CD4-positive, alpha-beta T cell treated with Interleukin-15 for 1 hour (primary cell): ENCODE measurements around the gene MYO1E.
"Not testable (repeated sequence)": the region's sequence is repeated elsewhere in the genome, so short reads cannot be mapped to it uniquely, and the experiment has no call there.

Experiments
- DNase-seq: peaks from one replicate; pipeline ENCODE4 v3.0.0-alpha.2; 2020

Gene MYO1E

DNA sequence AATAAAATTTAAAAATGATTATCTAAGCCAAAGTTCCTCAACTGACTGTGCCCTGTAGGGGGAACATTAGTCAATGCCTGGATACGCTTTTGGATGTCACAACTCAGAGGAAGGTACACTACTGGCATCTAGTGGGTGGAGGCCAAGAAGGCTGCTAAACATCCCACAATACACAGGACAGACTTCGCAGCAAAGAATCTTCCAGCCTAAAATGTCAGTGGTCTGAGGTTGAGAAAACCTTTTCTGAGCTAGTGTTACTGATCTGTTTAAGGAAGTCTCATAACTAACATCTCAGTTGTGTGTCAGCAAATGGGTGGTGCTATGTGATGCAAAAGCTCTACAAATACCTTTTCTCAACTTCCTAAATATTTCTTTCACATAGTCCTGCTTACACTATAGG is 186.9 kb downstream of the MYO1E start:
- DNase-seq: peak; percentile 27

DNA sequence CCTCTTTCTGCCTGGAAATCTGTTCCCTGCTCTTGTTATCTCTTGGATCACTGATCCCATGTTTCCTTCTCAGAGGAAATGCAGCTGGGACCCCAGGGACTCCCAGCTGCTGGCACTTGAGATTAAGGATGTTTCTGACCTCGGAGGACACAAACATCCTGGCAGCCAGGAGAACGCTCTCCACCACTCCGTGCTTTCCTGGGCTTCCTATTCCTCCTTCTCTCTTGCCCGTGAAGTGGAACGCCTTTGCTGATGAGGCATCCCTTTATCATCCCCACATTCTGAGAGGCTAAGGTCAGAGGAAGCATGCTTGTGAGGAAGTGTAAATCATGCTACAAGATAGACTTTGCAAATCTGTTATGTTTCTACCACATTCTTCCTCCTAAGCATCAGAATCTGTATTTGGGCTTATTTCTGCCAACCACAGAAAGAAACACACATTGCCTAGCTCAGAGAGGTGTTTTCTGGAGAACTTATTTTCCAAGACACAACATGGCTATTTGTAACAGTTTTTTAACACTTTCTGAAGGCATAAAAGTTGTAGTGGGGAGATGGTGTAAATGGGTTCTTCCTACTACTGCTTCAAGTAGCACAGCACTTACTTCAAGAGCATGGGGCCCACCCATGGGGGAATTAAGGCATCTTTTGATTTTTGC is 191.6 kb downstream of the MYO1E start:
- no peak for DNase-seq

DNA sequence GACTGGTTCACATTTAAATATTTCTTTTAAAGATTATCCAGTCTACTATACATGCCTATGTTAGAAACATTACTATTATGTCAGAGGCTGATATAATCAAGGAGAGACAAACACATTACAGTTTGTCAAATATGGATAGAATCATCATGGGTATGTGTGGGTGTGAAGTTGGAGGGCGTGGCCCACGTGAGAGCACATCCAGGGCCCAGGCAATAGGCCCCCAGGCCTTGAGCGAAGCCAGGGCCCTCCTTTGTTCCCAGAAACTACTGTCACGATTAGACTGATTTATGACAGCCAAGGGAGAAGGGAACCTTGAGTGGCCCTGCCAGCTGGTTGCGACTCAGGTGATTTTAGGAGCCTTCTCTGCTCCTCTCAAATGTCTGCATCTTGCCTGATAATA is 193.0 kb downstream of the MYO1E start:
- DNase-seq: no peak

DNA sequence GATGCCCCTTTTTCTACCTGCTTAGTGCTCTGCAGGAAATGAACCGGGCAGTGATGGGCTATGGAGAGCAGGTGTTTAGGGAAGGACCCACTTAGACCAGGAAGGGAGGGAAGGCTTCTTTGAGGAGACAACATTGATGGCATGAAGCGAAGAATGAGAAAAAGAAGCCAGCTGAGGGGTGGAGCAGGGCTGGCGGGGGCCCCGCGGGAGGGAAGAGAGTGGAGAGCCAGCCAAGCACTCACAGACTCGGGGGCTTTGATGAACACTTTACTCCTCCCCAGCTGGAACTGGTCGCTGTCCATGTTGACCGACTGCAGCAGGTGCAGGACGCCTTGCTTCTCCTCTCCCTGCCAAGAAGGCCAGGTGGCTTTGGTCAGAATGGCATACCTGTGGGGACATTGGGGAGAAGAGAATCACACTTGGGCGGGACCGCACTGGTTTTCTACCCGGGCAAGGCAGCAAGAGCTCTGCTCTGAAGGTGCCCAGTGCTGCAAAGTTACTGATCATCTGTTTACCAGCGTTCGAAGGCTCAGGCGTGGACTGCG is 194.4 kb downstream of the MYO1E start:
- DNase-seq: no peak

DNA sequence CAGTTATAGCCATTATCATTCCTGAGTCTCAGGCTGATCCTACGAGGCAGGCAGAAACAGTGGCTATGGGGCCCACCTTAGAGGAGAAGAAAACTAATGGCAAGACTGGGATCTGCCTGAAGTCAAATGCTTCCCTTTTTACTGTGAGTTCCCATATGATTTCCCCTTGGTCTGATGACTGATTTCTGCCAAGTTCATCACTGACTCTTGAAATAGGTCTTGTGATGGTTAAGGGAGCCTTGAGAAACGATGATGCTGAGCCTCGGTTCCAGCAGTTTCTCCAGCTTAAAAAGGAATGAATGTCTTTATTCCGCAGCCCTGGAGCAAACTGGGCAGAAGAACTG is 195.4 kb downstream of the MYO1E start:
- no peak for DNase-seq

DNA sequence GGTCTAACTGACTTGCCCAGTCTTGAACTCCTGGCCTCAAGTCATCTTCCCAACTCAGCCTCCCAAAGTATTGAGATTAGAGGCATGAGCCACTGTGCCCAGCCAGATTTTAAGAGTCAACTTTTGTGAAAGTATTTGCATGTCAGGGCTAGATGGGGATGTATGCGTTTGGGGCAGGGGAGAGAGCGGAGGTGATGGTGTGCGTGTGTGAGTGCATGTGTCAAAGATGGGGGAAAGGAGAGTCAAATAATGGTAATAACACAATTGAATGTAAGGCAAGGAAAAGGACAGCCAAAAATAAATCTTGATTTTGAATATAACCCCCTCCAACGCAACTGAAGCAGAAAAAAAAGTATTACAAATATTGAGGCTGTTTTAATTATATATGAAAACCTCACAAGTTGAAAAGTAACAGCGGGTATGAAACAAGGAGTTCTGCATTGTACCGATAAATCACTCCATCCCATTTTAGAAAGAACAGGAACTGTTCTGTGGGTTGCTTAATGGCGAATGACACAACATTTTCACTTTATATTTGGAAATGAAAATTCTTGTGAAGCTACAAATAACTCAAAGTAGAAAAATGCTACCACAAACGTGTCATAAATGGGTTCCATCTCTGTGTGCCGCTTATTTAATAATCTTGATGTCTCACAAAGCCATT is 195.9 kb downstream of the MYO1E start:
- no peak for DNase-seq

DNA sequence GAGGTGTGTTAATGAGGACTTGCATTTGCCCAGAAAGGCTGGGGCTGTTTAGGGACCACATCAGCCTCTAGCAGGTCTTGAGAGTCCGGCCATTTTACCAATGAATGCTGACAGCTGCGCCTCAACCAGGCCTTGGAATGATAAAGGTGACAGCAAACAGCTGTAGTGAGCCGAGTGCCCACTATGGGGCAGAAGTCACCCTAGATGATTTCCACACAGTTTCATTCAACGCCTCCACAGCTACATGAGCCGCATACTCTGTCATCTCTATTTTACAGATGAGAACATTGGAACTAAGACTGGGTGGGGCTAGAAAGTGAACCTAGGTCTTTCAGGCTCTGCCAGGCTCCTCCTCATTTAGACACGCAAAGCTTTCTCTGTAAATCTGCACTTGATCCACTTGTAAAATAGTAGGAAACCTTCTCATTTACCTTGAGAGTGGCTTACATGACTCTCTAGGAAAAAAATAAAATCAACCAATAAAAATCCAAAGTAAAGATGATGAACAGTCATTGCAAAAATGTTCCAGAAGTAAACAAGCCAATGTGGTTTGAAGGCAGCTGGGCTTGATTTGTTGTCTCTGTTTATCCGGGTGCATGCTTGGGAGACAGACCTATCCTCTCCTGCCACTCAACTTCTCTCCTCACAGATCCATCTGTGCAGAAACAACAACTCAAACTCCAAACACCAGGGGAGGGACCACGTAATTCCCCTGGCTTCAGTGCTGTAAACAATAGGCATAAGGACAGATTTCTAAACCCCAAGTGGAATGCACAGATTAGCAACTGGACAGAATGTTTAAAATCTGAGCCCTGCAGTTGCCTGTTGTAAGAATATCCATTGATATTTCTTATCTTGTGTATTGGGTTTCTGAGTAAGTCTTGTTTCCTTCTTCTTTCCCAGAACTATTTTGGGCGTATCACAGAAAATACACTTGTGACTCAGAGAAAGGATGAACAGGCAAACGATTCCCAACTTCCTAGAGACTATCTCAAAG is 197.5 kb downstream of the MYO1E start:
- peak; percentile 41 for DNase-seq

DNA sequence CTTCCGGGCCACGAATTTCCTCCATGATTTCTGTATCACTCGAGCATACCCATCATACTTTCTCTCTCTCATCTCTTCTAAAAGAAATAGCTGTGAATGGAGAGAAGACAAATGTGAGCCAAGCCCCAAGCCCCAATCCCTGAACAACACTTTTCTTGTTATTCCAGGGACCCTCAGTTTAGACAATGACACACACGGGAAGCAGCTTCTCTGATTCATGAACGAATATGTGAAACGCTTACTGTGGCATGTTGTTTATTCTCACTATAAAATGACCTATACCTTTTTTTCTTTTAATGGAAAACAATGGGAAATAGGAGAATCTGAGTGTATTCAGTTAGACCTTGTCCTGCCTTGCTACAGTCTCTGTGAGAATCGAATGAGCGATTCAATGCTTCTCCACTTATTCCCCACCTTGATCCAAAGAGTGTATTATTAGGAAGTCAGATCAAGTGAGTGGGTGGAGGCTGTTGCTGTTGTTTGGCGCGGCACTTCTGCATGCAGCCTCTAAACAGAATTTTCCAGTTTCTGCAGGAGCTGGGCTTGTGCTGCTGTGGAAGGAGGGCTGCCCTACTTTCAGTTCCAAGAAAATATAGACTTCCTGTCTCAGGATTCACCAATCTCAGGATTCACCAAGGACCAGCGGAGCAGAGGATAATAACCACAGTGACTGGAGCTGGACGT is 198.4 kb downstream of the MYO1E start:
- DNase-seq: no peak

DNA sequence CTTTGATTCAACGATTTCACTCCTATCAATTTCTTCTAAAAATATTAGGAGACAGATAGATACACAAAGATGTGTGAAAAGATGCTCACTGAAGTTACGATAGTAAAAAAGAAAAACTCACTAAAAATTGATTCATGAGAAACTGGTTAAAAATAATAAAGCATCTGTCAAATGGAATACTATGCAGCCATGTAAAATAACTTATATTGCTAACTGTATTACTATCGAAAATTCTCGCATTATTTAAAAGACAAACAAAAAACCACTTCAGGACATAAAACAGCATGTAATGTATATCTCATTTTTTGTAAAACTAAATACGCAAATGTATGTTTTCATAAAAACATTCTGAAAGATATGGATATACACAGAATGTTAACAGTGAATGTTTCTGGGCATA is 199.5 kb downstream of the MYO1E start:
- DNase-seq: no peak

DNA sequence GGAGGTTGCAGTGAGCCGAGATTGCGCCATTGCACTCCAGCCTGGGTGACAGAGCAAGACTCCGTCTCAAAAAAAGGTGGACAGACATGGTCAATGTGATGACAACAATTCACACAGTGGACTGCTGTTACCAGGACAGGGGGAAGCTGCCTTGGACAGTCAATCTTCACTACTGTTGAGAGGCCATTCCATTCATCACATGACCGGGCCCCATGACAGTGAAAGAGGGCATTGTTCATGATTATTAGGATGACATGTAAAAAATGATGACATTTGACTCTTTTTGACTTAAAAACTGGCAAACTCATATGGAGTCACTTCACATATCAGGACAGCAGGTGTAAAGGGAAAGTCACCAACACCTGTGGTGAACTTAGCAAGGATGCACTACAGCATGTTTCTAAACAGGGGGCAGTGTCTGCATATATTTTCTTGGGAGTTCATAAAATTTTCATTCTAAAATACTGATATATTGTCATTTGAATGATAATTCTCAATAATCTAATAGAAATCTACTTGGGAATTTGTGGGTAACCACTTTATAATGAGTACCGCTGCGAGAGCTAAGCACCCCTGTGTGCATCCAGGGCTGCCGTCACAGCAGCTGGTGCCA is 200.3 kb downstream of the MYO1E start:
- DNase-seq: no peak

DNA sequence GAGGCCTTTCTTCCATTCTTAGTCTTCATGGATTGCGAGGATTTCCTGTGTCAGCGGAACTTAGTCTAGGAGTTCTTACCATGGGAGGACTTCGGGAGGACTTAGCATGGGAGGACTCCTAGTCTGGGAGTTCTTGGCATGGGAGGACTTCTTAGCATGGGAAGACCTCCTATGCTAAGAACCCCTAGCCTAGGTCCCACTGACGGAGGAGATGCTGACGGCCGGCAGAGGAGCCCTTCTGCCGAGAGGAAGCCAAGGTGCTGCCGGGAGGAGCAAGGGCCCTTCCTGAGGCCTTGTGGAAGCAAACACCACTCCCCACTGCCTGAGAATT is 201.6 kb downstream of the MYO1E start:
- no peak for DNase-seq

DNA sequence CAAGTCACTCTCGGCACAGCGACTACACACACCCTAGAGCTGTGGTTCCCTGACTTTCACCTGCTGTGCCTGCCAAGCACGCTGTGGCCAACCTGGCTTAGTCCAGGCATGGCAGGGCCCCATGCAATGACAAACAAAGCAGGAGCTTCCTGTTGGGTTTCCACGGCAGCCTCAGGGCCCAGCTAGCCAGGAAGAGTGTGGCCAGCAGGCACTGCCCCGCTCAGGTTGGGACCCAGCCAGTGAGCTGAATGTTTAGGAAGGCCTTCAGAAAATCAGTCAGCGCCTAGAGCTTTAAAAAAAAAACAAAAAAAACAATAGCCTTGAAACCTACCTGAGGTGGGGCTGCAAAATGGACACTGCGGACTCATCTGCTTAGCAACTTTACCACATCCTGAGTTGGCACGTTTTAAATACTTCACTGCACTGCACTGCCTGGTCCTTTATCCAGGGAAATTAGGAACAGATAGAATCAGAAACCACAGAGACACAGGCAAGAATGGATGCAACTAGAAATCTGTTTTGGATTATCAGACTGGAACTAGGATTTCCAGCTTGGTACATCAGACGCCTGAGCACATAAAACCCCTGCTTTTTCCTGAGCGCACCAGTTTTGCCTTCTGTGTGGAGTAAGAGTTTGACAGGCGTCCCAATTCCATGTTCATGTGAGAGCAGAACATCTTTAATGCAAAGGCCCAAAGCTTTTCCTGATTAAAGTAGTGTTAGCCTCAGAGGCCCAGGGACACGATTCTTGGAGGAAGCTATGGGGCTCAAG is 202.2 kb downstream of the MYO1E start:
- DNase-seq: no peak

DNA sequence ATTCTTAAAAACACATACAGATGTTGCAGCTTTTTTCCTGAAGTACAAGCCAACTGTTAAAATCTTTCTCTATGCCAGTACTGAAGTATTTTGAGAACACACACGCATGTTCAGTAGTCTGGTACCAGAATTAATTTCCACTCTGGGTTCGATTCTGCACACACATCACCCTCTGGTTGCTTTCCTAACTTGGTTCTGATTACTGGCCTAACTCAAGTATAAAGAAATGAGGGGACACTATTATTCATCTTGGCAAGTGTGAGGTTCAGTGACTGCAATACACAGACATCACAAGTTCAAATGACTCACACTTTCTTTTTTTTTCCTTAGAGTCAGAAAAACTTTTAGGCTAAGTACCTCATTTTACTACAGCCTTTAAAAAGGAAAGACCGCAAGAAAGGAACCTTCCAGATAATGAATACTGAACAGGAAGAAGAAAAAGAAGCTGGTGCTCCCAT is 203.4 kb downstream of the MYO1E start:
- no peak for DNase-seq

DNA sequence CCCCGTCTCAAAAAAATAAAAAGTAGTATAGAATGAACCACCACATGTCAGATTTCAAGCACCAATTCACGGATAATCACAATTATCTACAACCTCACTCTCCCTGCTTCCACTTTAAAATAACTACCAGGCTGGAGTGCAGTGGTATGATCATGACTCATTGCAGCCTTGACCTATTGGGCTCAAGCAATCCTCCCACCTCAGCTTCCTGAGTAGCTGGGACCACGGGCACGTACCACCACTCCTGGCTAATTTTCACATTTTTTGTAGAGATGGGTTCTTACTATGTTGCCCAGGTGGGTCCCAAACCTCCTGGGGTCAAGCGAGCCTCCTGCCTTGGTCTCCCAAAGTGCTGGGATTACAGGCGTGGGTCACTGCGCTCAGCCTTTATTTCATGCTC is 204.1 kb downstream of the MYO1E start:
- no peak for DNase-seq

DNA sequence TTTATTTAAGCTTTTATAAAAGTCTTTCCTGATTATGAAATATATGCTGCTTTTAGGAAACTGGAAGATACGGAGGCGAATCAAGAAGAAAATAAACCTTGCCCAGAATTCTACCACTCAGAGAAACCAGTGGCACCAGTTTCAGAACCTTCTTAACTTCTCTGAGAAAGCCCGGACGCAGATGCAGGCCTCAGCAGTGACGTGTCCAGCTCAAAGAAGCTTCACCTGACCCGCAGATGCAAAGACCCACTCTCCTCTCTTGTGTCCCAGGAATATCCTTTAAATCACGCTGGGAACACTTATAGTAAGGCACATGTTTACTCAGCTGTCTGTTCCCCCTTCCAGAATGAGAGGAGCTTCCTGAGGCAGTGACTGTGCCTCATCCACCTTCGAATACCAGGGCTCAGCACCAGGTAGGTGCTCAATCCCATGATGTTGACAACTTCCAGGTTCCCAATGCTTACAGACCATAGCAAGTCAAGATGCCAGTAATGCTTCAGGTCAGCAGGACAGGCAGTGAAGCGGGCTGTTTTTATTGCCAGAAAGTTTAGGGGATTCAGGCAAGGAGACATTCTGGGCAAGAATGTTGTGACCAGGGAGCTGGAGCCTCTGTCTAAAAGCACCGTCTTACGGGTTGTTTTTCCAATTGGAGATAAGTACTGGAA is 205.9 kb downstream of the MYO1E start:
- no peak for DNase-seq

DNA sequence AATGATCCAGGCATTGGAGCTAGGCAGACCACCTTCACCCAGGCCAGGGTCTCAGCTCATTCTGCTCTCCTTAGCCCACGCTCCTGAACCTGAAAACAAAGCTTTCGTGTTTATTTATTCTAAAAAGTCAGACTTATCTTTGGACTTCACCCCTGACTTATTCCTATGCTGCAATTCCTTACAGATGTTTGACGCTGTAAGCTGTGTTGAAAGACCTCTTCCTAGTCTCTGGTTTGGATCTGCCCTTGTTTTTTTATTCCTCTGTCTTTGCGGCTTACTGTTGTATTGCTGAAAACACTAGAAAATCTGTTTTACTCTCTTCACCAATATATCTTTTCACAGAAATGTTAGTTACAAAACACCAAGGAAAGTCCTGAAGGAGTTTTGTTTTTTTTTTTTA is 206.5 kb downstream of the MYO1E start:
- no peak for DNase-seq

DNA sequence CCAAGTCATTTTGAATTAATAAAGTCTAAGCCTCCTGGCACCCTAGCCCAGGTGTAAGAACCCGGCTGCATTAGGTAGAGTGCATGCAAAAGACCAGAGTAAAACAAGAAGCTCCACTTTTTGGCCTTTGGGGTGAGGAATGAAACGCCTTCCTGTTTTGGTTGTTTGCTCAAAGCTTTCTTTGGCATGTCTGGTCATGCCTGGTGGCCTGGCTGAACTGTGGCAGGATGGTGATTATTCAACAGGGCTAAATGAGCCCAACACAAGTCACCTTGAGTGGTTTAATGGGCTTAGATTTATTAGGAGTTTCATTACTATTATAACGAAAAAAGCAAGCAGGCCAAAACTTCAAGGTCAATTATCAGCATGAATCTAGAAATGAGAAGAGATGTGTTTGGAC is 206.9 kb downstream of the MYO1E start:
- no peak for DNase-seq

DNA sequence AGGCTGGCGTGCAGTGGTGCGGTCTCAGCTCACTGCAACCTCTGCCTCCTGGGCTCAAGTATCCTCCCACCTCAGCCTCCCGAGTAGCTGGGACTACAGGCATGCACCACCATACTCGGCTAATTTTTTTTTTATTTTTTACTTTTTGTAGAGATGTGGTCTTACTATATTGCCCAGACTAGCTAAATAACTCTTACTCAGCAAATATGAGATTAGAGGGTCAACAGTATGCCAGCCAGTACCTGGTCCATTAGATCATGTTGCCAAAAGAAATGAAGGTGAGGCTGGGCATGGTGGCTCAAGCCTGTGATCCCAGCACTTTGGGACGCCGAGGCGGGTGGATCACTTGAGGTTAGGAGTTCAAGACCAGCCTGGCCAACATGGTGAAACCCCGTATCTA is 210.6 kb downstream of the MYO1E start:
- DNase-seq: not testable (repeated sequence)

DNA sequence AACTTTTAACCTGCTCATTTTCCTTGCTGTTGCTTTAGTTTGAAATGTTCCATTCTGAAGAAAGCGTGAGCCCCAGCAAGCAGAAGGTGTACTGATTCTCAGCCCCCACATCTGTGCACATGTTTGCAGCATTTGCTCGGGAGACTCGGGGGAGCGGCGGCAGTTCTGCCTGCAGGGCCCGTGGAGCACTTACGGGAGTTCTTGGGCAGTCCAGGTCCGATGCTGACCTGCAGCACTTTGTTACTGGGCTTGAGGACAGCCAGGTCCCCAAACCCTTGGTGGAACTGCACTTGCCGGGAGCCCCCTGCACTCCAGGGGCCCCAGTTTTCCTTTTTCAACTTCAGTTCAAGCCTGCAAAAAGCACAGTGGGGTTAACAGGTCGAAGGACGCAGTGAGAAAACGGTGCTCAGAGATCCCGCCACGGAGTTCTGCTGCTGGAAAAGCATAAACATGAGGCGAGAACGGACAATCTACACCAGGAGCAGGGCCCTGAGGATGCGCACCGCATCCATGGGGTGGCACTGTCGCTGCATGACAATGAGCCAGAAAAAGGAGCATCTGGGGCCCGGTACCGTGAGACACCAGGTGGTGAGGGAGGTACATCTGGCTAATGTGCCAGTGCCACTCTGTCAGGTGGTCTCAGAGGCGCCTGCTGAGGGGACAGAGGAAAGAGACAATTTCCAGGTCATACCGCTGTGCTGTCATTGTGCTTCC is 211.6 kb downstream of the MYO1E start:
- no peak for DNase-seq

DNA sequence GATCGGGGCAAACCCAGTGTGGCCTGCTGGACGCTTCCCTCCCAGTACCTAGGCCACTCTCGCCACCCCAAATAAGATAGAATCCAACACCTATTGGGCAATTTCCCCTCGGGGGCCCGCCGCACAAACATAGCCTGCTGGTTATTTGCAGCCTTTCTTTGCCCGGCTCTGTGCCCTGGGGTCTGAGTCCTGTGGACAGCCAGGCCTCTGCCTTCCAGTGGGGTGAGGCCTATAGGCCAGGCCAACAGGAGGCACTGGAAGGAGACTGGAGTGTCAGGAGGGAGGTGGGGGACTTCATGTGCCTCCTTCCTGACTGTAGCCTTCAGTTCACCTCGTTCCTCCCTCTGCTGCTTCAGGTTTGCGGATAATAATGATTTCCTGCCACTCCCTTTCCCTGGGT is 213.5 kb downstream of the MYO1E start:
- no peak for DNase-seq

DNA sequence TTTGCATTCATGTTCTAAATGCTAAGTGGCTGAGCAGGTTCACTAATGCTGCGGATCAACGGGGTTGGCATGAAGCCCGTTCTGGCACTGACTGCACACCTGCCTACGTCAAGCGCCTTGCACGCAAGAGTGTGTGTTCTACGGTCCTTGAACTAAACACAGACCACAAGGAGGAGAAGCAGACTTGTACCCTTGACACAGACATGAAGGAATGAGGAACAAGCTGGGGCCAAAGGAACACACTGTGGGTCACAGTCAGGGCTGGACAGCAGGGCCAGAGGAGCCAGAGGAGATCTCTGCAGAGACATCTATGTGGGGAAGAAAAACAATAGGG is 214.0 kb downstream of the MYO1E start:
- no peak for DNase-seq
